ENCODE results near the gene ARMC12.
"Not testable (repeated sequence)": the region's sequence is repeated elsewhere in the genome, so short reads cannot be mapped to it uniquely, and the experiment has no call there.

The ARMC12 gene

DNA sequence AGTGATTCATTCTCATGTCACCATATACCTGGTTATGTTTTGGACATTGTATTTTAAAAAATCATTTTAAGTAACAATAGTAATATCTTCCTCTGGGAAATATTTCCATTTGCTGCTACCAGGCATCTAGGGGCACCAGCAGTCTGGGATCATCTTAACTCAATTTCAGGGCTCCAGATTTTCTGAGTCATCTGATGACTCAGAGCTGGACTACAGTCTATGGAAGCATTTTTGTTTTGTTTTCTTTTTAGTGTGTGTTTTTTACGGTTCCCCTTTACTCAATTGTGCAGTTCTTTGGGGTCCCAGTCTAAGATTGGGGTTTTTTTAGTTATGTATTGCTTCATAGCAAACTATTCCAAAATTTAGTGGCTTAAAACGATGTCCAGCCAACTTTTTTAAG, 42.4 kb upstream of the ARMC12 start:
- H3K27me3 ChIP-seq (ENCODE audit: insufficient read depth, insufficient read length): no peaks in the 10 kb centered on the region
- H3K4me1 ChIP-seq (ENCODE audit: insufficient read depth, insufficient read length): no peaks in the 10 kb centered on the region
- TF ChIP-seq ZNF274 (IDR thresholded peaks at IDR 0.05; ENCODE audit: low read depth, low read length) (no peak), YY1 (IDR thresholded peaks at IDR 0.05; ENCODE audit: insufficient read depth, insufficient read length) (no peak), SUZ12 (IDR thresholded peaks at IDR 0.05; ENCODE audit: extremely low read depth, insufficient read depth, insufficient read length) (no peak)
- H3K36me3 ChIP-seq (ENCODE audit: insufficient read depth, insufficient read length, low read length): no peaks in the 10 kb centered on the region
- H3K9me3 ChIP-seq (ENCODE audit: insufficient read depth, low read length): no peaks in the 10 kb centered on the region
- DNase-seq (ENCODE audit: low read depth, low spot score): no peak
- no peak overlapping the region for H3K9ac ChIP-seq (ENCODE audit: insufficient read length, low read depth)
- no peak overlapping the region for H3K4me3 ChIP-seq (ENCODE audit: insufficient read length, low read depth)

DNA sequence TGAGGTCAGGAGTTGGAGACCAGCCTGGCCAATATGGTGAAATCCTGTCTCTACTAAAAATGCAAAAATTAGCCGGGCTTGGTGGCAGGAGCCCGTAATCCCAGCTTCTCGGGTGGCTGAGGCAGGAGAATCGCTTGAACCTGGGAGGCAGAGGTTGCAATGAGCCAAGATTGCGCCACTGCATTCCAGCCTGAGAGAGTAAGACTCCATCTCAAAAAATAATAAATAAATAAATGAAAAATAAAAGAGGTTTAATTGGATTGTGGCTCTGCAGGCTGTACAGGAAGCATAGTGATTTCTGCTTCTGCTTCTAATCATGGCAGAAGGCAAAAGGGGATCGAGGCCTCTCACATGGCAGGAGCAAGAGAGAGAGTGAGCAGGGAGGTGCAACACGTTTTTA, 38.4 kb upstream of the ARMC12 start:
- not testable (repeated sequence) for H3K9ac ChIP-seq (ENCODE audit: insufficient read length, low read depth); H3K4me1 ChIP-seq (ENCODE audit: insufficient read depth, insufficient read length); H3K9me3 ChIP-seq (ENCODE audit: insufficient read depth, low read length); H3K4me3 ChIP-seq (ENCODE audit: insufficient read length, low read depth); H3K36me3 ChIP-seq (ENCODE audit: insufficient read depth, insufficient read length, low read length); DNase-seq (ENCODE audit: low read depth, low spot score); H3K27me3 ChIP-seq (ENCODE audit: insufficient read depth, insufficient read length)

DNA sequence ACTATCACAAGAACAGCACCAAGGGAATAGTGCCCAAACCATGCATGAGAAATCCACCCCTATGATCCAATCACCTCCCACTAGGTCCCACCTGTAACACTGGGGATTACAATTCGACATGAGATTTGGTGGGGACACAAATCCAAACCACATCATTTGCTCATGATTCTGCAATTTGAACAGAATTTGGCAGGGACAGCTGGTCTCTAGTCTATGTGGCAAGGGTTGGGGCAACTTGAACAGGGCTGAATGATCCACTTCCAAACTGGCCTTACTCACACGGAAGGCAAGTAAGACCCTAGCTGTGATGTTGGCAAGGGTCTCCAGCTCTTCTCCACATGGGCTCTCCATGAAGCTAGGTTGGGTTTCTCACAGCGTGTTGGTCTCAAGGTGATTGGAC, 38.0 kb upstream of the ARMC12 start:
- no peaks in the 10 kb centered on the region for H3K36me3 ChIP-seq (ENCODE audit: insufficient read depth, insufficient read length, low read length)
- no peak overlapping the region for H3K9ac ChIP-seq (ENCODE audit: insufficient read length, low read depth)
- H3K9me3 ChIP-seq (ENCODE audit: insufficient read depth, low read length): peaks cover 7% of the 10 kb centered on the region; the same call in 1 of the 2 replicates
- DNase-seq (ENCODE audit: low read depth, low spot score): no peak
- TF ChIP-seq ZNF274 (IDR thresholded peaks at IDR 0.05; ENCODE audit: low read depth, low read length) (no peak), SUZ12 (IDR thresholded peaks at IDR 0.05; ENCODE audit: extremely low read depth, insufficient read depth, insufficient read length) (no peak)
- H3K4me1 ChIP-seq (ENCODE audit: insufficient read depth, insufficient read length): no peaks in the 10 kb centered on the region
- H3K27me3 ChIP-seq (ENCODE audit: insufficient read depth, insufficient read length): no peaks in the 10 kb centered on the region
- H3K4me3 ChIP-seq (ENCODE audit: insufficient read length, low read depth): no peak overlapping the region

GRCh38 chr6:35703554-35703953, 33.3 kb upstream of the ARMC12 start:
- Histone ChIP-seq H3K9ac (ENCODE audit: insufficient read length, low read depth) (no peak overlapping the region), H3K4me1 (ENCODE audit: insufficient read depth, insufficient read length) (no peaks in the 10 kb centered on the region), H3K36me3 (ENCODE audit: insufficient read depth, insufficient read length, low read length) (no peaks in the 10 kb centered on the region)

GRCh38 chr6:35706468-35706867, 30.4 kb upstream of the ARMC12 start:
- H3K36me3 ChIP-seq (ENCODE audit: insufficient read depth, insufficient read length, low read length): no peaks in the 10 kb centered on the region
- H3K4me3 ChIP-seq (ENCODE audit: insufficient read length, low read depth): no peak overlapping the region
- H3K4me1 ChIP-seq (ENCODE audit: insufficient read depth, insufficient read length): no peaks in the 10 kb centered on the region
- peaks cover 7% of the 10 kb centered on the region; the same call in 1 of the 2 replicates for H3K9me3 ChIP-seq (ENCODE audit: insufficient read depth, low read length)
- H3K27me3 ChIP-seq (ENCODE audit: insufficient read depth, insufficient read length): no peaks in the 10 kb centered on the region
- DNase-seq (ENCODE audit: low read depth, low spot score): no peak
- no peak overlapping the region for H3K9ac ChIP-seq (ENCODE audit: insufficient read length, low read depth)
- TF ChIP-seq YY1 (IDR thresholded peaks at IDR 0.05; ENCODE audit: insufficient read depth, insufficient read length) (no peak), ZNF274 (IDR thresholded peaks at IDR 0.05; ENCODE audit: low read depth, low read length) (no peak), SUZ12 (IDR thresholded peaks at IDR 0.05; ENCODE audit: extremely low read depth, insufficient read depth, insufficient read length) (no peak)

More at GRCh38 chr6:35703554-35703953, 33.3 kb upstream of the ARMC12 start:
- DNase-seq (ENCODE audit: low read depth, low spot score): no peak
- H3K4me3 ChIP-seq (ENCODE audit: insufficient read length, low read depth): no peak overlapping the region
- TF ChIP-seq SUZ12 (IDR thresholded peaks at IDR 0.05; ENCODE audit: extremely low read depth, insufficient read depth, insufficient read length): no peak
- TF ChIP-seq YY1 (IDR thresholded peaks at IDR 0.05; ENCODE audit: insufficient read depth, insufficient read length): no peak
- no peak for TF ChIP-seq ZNF274 (IDR thresholded peaks at IDR 0.05; ENCODE audit: low read depth, low read length)
- H3K9me3 ChIP-seq (ENCODE audit: insufficient read depth, low read length): peaks cover 7% of the 10 kb centered on the region; the same call in 1 of the 2 replicates
- no peaks in the 10 kb centered on the region for H3K27me3 ChIP-seq (ENCODE audit: insufficient read depth, insufficient read length)

GRCh38 chr6:35707714-35708407, 29.0 kb upstream of the ARMC12 start:
- Histone ChIP-seq H3K9me3 (ENCODE audit: insufficient read depth, low read length) (peaks cover 7% of the 10 kb centered on the region; the same call in 1 of the 2 replicates), H3K4me1 (ENCODE audit: insufficient read depth, insufficient read length) (no peaks in the 10 kb centered on the region), H3K27me3 (ENCODE audit: insufficient read depth, insufficient read length) (no peaks in the 10 kb centered on the region), H3K36me3 (ENCODE audit: insufficient read depth, insufficient read length, low read length) (no peaks in the 10 kb centered on the region), H3K4me3 (ENCODE audit: insufficient read length, low read depth) (no peak overlapping the region), H3K9ac (ENCODE audit: insufficient read length, low read depth) (no peak overlapping the region)
- no peak for DNase-seq (ENCODE audit: low read depth, low spot score)
- TF ChIP-seq YY1 (IDR thresholded peaks at IDR 0.05; ENCODE audit: insufficient read depth, insufficient read length) (no peak), ZNF274 (IDR thresholded peaks at IDR 0.05; ENCODE audit: low read depth, low read length) (no peak), SUZ12 (IDR thresholded peaks at IDR 0.05; ENCODE audit: extremely low read depth, insufficient read depth, insufficient read length) (no peak)

- DNase-seq (ENCODE audit: low read depth, low spot score): no peak
- H3K9me3 ChIP-seq (ENCODE audit: insufficient read depth, low read length): peaks cover 2% of the 10 kb centered on the region; the same call in 1 of the 2 replicates
- TF ChIP-seq ZNF274 (IDR thresholded peaks at IDR 0.05; ENCODE audit: low read depth, low read length): no peak
- no peak for TF ChIP-seq YY1 (IDR thresholded peaks at IDR 0.05; ENCODE audit: insufficient read depth, insufficient read length)
- no peak for TF ChIP-seq SUZ12 (IDR thresholded peaks at IDR 0.05; ENCODE audit: extremely low read depth, insufficient read depth, insufficient read length)
- H3K36me3 ChIP-seq (ENCODE audit: insufficient read depth, insufficient read length, low read length): no peaks in the 10 kb centered on the region
- no peak overlapping the region for H3K9ac ChIP-seq (ENCODE audit: insufficient read length, low read depth)
- H3K4me1 ChIP-seq (ENCODE audit: insufficient read depth, insufficient read length): no peaks in the 10 kb centered on the region
- no peak overlapping the region for H3K4me3 ChIP-seq (ENCODE audit: insufficient read length, low read depth)
- H3K27me3 ChIP-seq (ENCODE audit: insufficient read depth, insufficient read length): no peaks in the 10 kb centered on the region
Measured at GRCh38 chr6:35708585-35708984, 28.2 kb upstream of the ARMC12 start.

All from NT2/D1 (cell line).